BJ (cell line): ENCODE results near the gene SCFD1. TPM values are rescaled to one million over a fixed set of nuclear protein-coding genes. Genes with fewer than 3 reads are reported as not detected.

ENCODE experiments used
- CTCF ChIA-PET: fragments of 350-600 bp; formaldehyde crosslinking; extraction: SDS; loops from one replicate; lab custom pipeline; 2021; ENCODE audit warnings: antibody characterized with exemption, inconsistent platforms; lab: Yijun Ruan, JAX
- POLR2A ChIA-PET: fragments of 300-600 bp; sonication (Branson Sonifier 250); formaldehyde crosslinking; extraction: SDS; loops from one replicate; lab custom pipeline; 2021; ENCODE audit warnings: antibody characterized with exemption; lab: Charles Lee
- DNase-seq: peaks from one replicate; pipeline ENCODE4 v3.0.0-alpha.2; 2011; ENCODE audit warnings: low read depth
- H3K27me3 ChIP-seq: 2 replicates; pipeline ENCODE4 v1.6.0; 2011; ENCODE audit warnings: low read length; ENCODE audit not compliant: control insufficient read depth, insufficient read depth
- H3K36me3 ChIP-seq: 2 replicates; pipeline ENCODE4 v1.5.1; 2011; ENCODE audit warnings: low read length; ENCODE audit not compliant: control insufficient read depth, insufficient read depth
- H3K4me3 ChIP-seq: 2 replicates; pipeline ENCODE4 v1.5.1; 2011; ENCODE audit warnings: low read depth, mild to moderate bottlenecking, control low read depth, low read length
- CTCF ChIP-seq: IDR thresholded peaks from 2 replicates; pipeline ENCODE4 v1.5.1; 2011; ENCODE audit warnings: low read depth, mild to moderate bottlenecking, control low read depth, inconsistent platforms, low read length, moderate library complexity; ENCODE audit not compliant: insufficient read depth
- polyA plus RNA-seq: library from polyadenylated mRNA; depleted of rRNA; stranded (reverse); fragments of >200 nt; gene quantifications from 2 replicates; pipeline ENCODE4 v1.2.3, GENCODE V29; 2011

Gene SCFD1
- polyA plus RNA-seq, 1 experiment: 61.0 TPM

- Histone ChIP-seq H3K36me3 (no peaks in the 10 kb centered on the region), H3K27me3 (no peaks in the 10 kb centered on the region), H3K4me3 (no peak overlapping the region)
- POLR2A ChIA-PET: no interaction called here
- CTCF ChIA-PET: no interaction called here
- TF ChIP-seq CTCF: no peak
- DNase-seq: no peak
Observed at GRCh38 chr14:30580616-30581282, 41.4 kb upstream of the SCFD1 start.

- CTCF ChIA-PET: no interaction called here
- no peak for TF ChIP-seq CTCF
Observed at GRCh38 chr14:30581283-30581625, 40.9 kb upstream of the SCFD1 start.

DNA sequence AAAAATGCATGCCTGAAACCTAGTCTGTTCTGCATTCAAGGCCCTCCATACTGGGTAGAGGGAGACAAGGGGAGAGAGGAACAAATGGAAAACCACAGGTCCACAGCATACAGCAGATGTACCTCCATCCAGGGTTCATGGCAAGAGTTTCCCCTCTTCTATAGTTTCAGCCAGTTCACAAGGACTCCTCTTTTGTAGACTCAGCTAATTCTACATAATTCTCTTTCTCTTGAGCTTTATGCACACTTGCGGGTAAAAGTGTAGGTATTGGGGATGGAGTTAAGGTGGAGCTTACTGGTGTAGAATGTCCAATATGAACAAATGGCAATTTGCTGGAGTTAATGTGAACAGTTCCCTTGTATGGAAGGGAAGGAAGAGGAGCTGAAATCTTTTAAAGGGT lies 39.7 kb upstream of the SCFD1 start:
- ChIA-PET POLR2A (no interaction called here), CTCF (interaction anchor here (1.0 kb wide), 1 partner anchor 9 kb away, joined by 3 read pairs; no protein-coding TSS in a partner anchor)
- H3K4me3 ChIP-seq: no peak overlapping the region
- no peak for DNase-seq
- no peak for TF ChIP-seq CTCF
- no peaks in the 10 kb centered on the region for H3K36me3 ChIP-seq
- no peaks in the 10 kb centered on the region for H3K27me3 ChIP-seq

More at GRCh38 chr14:30581283-30581625, 40.9 kb upstream of the SCFD1 start:
- no peak for DNase-seq
- Histone ChIP-seq H3K36me3 (no peaks in the 10 kb centered on the region), H3K27me3 (no peaks in the 10 kb centered on the region), H3K4me3 (no peak overlapping the region)
- POLR2A ChIA-PET: no interaction called here

GRCh38 chr14:30584058-30584630 lies 38.0 kb upstream of the SCFD1 start:
- no peak for DNase-seq

More at GRCh38 chr14:30584058-30584630, 38.0 kb upstream of the SCFD1 start:
- ChIA-PET CTCF (no interaction called here), POLR2A (interaction anchor here (0.6 kb wide), 1 partner anchor 13 kb away, joined by 3 read pairs; no protein-coding TSS in a partner anchor)
- Histone ChIP-seq H3K4me3 (no peak overlapping the region), H3K36me3 (no peaks in the 10 kb centered on the region), H3K27me3 (no peaks in the 10 kb centered on the region)
- no peak for TF ChIP-seq CTCF
